Measurements from ENCODE around the gene ARMH4.

Gene ARMH4

DNA sequence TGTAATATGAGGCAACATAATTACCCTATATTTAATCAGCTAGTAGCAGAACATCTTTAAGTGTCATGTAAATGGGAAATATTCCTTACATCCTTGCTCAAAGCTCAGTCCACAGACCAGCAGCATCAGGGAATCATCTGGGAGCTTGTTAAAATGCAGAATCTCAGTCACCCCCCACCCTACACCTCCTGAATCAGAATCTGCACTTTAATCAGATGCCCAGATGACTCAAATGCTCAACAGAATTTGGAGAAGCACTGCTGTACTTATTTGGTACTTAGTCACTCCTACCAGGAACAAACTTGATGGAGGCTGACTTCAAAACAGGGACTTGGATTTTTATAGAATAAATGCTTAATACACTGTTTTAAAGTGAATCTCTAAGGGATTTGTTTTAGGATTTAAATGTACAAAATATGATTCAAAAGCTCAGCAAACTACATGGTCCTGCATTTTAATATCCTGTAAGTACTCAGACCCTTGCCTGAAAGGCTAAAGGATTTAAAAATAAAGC, 96.5 kb downstream of the ARMH4 start:
- DNase-seq = no peak

DNA sequence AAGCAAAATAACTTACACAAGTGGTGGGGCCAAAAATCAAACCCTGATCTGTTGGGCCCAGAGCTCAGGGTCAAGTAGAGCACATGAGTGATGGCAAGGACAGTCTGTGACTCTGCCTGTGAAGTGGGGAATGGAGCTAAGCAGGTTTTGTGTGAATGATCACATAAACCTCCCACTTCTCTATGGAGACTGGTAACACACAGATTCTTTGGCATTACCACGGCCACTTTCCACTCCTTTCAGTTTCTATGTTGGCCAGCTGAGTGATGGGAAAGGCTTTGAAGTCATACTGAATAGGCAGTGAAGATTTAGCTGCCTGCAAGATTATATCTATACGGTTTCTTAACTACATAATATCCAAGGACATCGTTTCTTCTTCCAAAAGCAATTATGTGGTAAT, 97.9 kb downstream of the ARMH4 start:
- DNase-seq = no peak

- DNase-seq = no peak
Measured at GRCh38 chr14:58048219-58048618, 103.8 kb downstream of the ARMH4 start.

GRCh38 chr14:58027904-58028303, 124.1 kb downstream of the ARMH4 start:
- DNase-seq = no peak

DNA sequence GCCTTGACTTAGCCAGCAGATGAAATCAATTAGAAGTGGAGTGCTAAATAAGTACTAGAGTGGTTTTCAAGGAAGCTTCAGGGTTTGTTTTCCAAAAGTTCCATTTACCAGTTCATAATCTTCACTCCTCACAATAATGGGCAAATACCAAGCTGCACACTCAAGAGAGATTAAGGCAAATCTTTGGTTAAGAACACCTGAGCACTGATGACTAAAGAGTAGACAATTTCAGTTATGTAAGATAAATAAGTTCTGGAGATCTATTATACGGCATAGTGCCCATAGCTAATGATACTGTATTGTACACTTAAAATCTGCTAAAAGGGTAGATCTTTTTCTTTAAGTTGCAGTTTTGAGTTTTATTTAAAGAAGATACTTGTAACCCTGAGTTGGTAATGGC, 125.0 kb downstream of the ARMH4 start:
- DNase-seq = no peak

DNA sequence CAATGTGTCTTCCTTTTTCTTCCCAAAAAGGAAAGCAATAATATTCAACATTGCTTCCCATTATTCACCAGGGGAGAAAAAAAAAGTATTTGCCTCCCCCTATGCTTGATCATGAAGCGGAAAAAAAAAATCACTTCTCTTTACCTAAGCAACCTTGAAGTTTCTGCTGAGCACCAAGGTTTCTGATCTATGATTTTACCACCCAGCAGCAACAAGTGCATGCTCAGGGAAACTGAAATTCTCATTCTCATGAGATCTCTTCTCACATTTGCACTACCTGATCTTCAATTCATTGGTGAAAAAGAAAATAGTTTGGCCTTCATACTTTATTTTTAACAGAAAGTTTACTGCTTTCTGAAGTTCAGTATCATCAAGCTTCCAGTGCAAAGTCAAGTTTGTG, 125.8 kb downstream of the ARMH4 start:
- DNase-seq = no peak

- no peak for DNase-seq
Measured at GRCh38 chr14:58014778-58015177, 137.2 kb downstream of the ARMH4 start.

GRCh38 chr14:58002618-58003017, 149.4 kb downstream of the ARMH4 start:
- no peak for DNase-seq

- DNase-seq = no peak
Measured at GRCh38 chr14:57999979-58000378, 152.0 kb downstream of the ARMH4 start.

GRCh38 chr14:57999471-57999870, 152.5 kb downstream of the ARMH4 start:
- DNase-seq = no peak

DNA sequence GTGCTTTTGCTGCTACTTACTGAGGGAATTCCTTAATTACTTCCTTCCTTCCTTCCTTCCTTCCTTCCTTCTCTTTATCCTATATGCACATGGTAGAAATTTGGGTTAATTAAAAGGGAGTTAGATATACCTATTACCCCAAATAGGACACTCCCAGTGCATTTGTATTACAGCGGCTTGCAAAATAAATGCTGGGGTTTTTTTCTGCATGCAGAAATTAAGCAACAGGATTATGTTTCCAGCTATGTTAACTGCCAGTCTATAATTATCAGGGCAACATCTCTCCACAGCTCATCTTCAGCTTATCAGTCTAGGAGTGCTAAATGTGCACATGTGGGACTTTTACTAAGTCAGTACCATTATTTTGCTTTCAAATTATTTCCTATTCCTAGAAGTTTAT, 153.2 kb downstream of the ARMH4 start:
- DNase-seq = no peak

- no peak for DNase-seq
Measured at GRCh38 chr14:57991353-57991752, 160.7 kb downstream of the ARMH4 start.

- DNase-seq = no peak
Measured at GRCh38 chr14:57988445-57988844, 163.6 kb downstream of the ARMH4 start.

- peak in 2 of 58 donors; percentile 20 to 25 for DNase-seq
Measured at GRCh38 chr14:57987596-57988300, 164.3 kb downstream of the ARMH4 start.

DNA sequence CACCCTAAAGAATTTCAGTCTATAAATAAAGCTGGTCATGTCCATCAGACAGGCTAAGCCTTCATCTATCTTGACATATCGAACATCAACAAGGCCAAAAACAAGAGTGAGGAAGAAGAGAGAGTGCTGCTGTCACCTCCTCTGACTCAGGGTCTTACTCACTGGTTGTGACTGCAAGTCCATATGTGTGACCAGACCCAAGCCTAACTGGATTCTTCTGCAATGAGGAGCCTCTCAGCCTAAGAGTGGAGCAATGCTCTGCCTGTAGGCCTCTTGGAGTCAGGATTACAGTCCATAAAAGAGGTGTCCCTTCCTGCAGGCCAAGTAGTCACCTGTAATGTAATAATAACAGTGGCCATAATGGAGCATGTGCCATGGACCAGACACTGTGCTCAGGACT, 165.0 kb downstream of the ARMH4 start:
- no peak for DNase-seq

GRCh38 chr14:57982804-57983634, 169.0 kb downstream of the ARMH4 start:
- no peak for DNase-seq

- DNase-seq = no peak
Measured at GRCh38 chr14:57981817-57982560, 170.0 kb downstream of the ARMH4 start.

DNA sequence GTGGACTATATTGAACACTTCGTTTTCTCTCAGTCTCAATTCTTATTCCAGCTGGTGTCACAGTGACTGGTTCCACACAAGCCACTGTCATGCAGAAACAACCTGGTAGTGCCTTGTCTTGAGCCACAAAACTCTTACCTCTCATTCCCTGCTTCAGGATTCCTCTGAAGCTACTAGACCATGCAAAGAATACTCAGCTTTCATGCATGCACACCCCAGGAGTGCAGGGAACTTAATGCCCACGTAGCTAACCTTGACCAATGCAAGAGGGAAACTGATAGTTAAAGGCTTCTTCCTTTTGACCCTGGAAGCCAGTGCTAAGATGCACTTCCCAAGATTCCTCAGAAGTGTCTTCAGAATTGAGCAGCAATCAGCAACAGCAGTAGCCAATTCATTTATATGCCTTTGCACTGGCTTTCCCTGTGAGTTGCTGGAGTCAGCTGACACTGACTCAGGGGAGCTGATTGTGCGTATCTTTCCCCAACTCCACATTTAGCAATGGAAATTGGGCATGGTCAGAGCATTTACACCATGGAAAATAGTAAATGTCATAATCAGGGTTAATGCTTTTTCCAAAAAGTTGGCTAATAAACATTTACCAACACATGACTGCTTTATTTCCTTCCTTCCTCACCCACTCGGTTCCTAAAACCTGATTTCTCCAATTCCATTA, 172.5 kb downstream of the ARMH4 start:
- DNase-seq = no peak

DNA sequence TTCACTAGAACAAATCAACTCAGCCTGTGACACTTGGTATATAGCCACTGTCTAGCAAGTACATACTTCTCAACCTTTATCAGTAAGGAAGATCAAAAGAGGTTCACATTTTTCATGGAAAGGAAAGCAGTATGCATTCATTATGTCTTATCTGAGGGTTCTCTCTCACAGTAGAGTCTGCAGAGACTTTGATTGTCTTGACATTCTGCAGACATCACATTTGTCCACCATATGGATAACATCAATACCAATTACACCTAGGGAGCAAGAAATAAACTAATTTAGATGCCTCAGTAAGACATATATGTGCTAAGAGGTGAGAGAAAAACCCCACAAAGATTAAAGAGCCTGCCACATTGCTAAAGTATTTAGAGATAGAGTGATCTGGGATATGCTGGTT, 175.3 kb downstream of the ARMH4 start:
- no peak for DNase-seq

DNA sequence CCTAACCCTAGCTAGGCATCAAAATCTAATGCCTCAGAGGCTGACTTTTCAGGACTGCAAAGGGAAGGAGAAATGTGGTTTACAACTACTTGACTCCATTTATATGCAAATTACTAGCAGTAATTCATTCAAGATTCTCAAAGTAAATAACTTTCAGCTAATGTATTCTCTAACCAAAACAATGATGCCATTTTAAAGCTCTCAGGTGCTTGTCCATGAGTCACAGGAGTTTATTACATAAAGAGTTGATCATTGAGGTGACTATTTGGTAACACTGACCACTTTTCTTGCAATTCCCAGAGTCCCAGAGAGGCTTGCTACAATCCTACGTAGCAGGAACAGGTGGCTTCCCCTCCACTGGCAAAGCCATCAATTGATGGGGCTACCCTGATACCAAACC, 177.1 kb downstream of the ARMH4 start:
- no peak for DNase-seq

DNA sequence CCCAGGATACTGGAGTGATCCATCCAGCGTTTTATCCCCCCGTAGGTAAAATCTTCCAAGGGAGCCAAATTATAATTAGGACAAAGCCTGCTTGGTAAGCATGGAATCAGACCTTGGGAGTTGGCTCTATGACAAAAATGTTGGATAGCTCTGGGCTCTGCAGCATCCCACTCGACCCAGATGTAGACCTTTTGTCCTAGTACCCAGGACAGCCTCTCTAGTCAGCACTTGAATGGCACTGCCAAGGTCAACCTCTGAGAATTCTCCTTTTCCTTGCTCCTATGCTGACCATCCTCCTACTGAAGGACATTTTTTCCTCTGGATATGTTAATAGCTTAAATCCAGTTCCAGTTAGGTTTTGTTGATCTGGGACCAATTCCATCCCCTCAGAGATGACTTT, 181.4 kb downstream of the ARMH4 start:
- DNase-seq = no peak

Data from anterior cingulate cortex (tissue), 58 donors.